Measurements from ENCODE around the gene ZNF175. TPM values are rescaled to one million over a fixed set of nuclear protein-coding genes. Genes with fewer than 3 reads are reported as not detected.

The ZNF175 gene
- polyA plus RNA-seq, 1 donor (not counting 4 experiments of a cell fraction or from before 2014, with no cell fraction given), result 3.8 TPM

- H4K20me1 ChIP-seq (ENCODE audit: control insufficient read depth, extremely low read depth, insufficient read depth, low read length), result no peaks in the 10 kb centered on the region
- no peaks in the 10 kb centered on the region for H3K27me3 ChIP-seq (ENCODE audit: control insufficient read depth, extremely low read depth, insufficient read depth, low read length)
- no peak overlapping the region for H3K9ac ChIP-seq (ENCODE audit: control insufficient read depth, extremely low read depth, insufficient read depth, low read length)
- TF ChIP-seq CTCF (optimal IDR thresholded peaks at IDR 0.05 in 1 of 3, IDR thresholded peaks at IDR 0.05 in 1 of 3, conservative IDR thresholded peaks at IDR 0.05 in 1 of 3; ENCODE audit: extremely low read depth in 1 of 3, insufficient read depth in 2 of 3, low read length in 3 of 3) (no peak), EZH2 (IDR thresholded peaks at IDR 0.05; ENCODE audit: low read length) (no peak)
- no peak overlapping the region for H3K27ac ChIP-seq (ENCODE audit: control insufficient read depth, insufficient read depth, low read length)
- no peaks in the 10 kb centered on the region for H3K9me1 ChIP-seq (ENCODE audit: control insufficient read depth, extremely low read depth, insufficient read depth, low read length)
- H3K36me3 ChIP-seq (ENCODE audit: control insufficient read depth in 2 of 2, extremely low read depth in 1 of 2, insufficient read depth in 2 of 2, low read length in 2 of 2), result peaks cover 0 to 7% of the 10 kb centered on the region in 2 experiments
- FAIRE-seq, result no peak
- DNase-seq (ENCODE audit: low read depth, low spot score), result no peak
- no peak overlapping the region for H3K4me2 ChIP-seq (ENCODE audit: control insufficient read depth, extremely low read depth, insufficient read depth, low read depth, low read length)
- no peak overlapping the region for H2AFZ ChIP-seq (ENCODE audit: control insufficient read depth, low read length)
- peaks cover 10% of the 10 kb centered on the region for H3K4me1 ChIP-seq (ENCODE audit: control insufficient read depth, extremely low read depth, insufficient read depth, low read length)
- dilution Hi-C loops (cut with MboI; ENCODE audit: extremely low pct_ligation_motif_present, low sequenced_read_pairs), result no loop called here
- H3K4me3 ChIP-seq (ENCODE audit: control insufficient read depth in 2 of 3, extremely low read depth in 1 of 3, insufficient read depth in 2 of 3, low read depth in 1 of 3, low read length in 3 of 3), result no peak overlapping the region
- no peaks in the 10 kb centered on the region for H3K9me3 ChIP-seq (ENCODE audit: control insufficient read depth, low read depth, low read length)
- H3K79me2 ChIP-seq (ENCODE audit: control insufficient read depth, insufficient read depth, low read length), result peaks cover 19% of the 10 kb centered on the region
Measured at GRCh38 chr19:51572908-51573307, 1.8 kb downstream of the ZNF175 start.

GRCh38 chr19:51573331-51573730 is 2.2 kb downstream of the ZNF175 start:
- dilution Hi-C loops (cut with MboI; ENCODE audit: extremely low pct_ligation_motif_present, low sequenced_read_pairs), result no loop called here
- Histone ChIP-seq H3K27ac (ENCODE audit: control insufficient read depth, insufficient read depth, low read length) (no peak overlapping the region), H3K4me3 (ENCODE audit: control insufficient read depth in 2 of 3, extremely low read depth in 1 of 3, insufficient read depth in 2 of 3, low read depth in 1 of 3, low read length in 3 of 3) (no peak overlapping the region), H3K36me3 (ENCODE audit: control insufficient read depth in 2 of 2, extremely low read depth in 1 of 2, insufficient read depth in 2 of 2, low read length in 2 of 2) (peaks cover 0 to 7% of the 10 kb centered on the region in 2 experiments), H3K4me2 (ENCODE audit: control insufficient read depth, extremely low read depth, insufficient read depth, low read depth, low read length) (no peak overlapping the region), H3K9me3 (ENCODE audit: control insufficient read depth, low read depth, low read length) (no peaks in the 10 kb centered on the region), H3K79me2 (ENCODE audit: control insufficient read depth, insufficient read depth, low read length) (peaks cover 19% of the 10 kb centered on the region), H3K9me1 (ENCODE audit: control insufficient read depth, extremely low read depth, insufficient read depth, low read length) (no peaks in the 10 kb centered on the region), H2AFZ (ENCODE audit: control insufficient read depth, low read length) (no peak overlapping the region), H3K27me3 (ENCODE audit: control insufficient read depth, extremely low read depth, insufficient read depth, low read length) (no peaks in the 10 kb centered on the region), H4K20me1 (ENCODE audit: control insufficient read depth, extremely low read depth, insufficient read depth, low read length) (no peaks in the 10 kb centered on the region), H3K9ac (ENCODE audit: control insufficient read depth, extremely low read depth, insufficient read depth, low read length) (no peak overlapping the region), H3K4me1 (ENCODE audit: control insufficient read depth, extremely low read depth, insufficient read depth, low read length) (peaks cover 10% of the 10 kb centered on the region)
- no peak for TF ChIP-seq CTCF (optimal IDR thresholded peaks at IDR 0.05 in 1 of 3, IDR thresholded peaks at IDR 0.05 in 1 of 3, conservative IDR thresholded peaks at IDR 0.05 in 1 of 3; ENCODE audit: extremely low read depth in 1 of 3, insufficient read depth in 2 of 3, low read length in 3 of 3)
- TF ChIP-seq EZH2 (IDR thresholded peaks at IDR 0.05; ENCODE audit: low read length), result no peak
- FAIRE-seq (no peak), DNase-seq (ENCODE audit: low read depth, low spot score) (no peak)
